Astrocyte of the cerebellum (primary cell): ENCODE data around the gene ZNF275.

Experiments used
- DNase-seq: peaks from one replicate; pipeline ENCODE4 v3.0.0-alpha.2; 2011; ENCODE audit warnings: low read depth
- H3K4me3 ChIP-seq: 2 replicates; pipeline ENCODE4 v1.5.1; 2011; ENCODE audit warnings: mild to moderate bottlenecking, low read depth, low read length, moderate library complexity
- in situ Hi-C: cut with HindIII; loops from 2 replicates; pipeline ENCODE4 v1.10.0; 2017; ENCODE audit warnings: low sequenced_read_pairs
- TF ChIP-seq, protein P1 (sequence below): IDR thresholded peaks from 2 replicates; pipeline ENCODE4 v1.5.1; 2012; ENCODE audit warnings: low read length, low read depth, moderate library complexity, mild to moderate bottlenecking; ENCODE audit errors: missing control alignments

ZNF275 gene

DNA sequence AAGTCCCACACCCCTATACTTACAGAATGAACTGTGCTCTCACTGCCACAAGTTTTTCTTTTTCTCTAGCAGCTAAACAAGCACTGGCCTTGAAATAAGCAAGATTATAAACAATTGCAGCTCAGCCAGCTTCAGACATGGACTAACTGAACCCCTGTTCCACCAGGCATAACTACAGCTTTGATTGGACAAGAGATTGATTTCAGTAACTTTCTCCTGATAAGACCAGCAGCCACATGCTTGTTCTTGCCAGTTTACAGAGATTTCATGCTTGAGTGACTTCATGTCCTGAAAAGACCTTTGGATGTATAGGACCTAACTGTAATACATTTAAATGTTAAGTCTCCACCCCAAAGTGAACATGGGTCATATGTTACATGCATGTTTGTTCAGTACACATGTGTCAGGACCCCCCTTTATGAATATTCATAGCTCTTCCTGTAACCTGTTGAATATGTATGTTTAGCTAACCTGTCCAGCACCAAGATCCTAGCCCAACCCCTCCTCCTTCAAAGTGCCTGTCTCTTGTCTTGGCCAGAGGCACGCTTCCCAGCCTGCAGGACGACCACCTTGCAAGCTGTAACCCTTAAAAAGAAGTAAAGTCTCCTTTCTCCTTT is 27.9 kb downstream of the ZNF275 start:
- TF ChIP-seq, protein P1, sequence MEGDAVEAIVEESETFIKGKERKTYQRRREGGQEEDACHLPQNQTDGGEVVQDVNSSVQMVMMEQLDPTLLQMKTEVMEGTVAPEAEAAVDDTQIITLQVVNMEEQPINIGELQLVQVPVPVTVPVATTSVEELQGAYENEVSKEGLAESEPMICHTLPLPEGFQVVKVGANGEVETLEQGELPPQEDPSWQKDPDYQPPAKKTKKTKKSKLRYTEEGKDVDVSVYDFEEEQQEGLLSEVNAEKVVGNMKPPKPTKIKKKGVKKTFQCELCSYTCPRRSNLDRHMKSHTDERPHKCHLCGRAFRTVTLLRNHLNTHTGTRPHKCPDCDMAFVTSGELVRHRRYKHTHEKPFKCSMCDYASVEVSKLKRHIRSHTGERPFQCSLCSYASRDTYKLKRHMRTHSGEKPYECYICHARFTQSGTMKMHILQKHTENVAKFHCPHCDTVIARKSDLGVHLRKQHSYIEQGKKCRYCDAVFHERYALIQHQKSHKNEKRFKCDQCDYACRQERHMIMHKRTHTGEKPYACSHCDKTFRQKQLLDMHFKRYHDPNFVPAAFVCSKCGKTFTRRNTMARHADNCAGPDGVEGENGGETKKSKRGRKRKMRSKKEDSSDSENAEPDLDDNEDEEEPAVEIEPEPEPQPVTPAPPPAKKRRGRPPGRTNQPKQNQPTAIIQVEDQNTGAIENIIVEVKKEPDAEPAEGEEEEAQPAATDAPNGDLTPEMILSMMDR, result no peak
- no peak overlapping the region for H3K4me3 ChIP-seq
- in situ Hi-C loops, result no loop called here
- DNase-seq, result no peak

DNA sequence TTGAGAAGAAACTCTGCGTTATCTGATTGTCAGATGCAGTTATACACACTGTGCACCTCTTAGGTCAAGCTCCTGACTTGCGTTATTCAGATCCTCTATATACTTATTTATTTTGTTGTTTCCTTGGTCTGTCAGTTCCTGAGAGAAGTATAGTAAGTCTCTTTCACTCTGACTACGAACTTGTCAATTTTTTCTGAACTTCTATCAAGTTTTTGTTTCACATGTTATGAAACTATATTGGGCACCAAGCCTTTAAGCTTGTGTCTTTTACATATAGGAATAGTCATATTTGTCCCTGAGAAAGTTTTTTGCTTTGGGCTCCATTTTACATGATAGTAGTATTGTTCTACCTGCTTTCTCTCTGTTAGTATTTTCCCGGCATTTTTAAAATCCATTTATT is 31.7 kb downstream of the ZNF275 start:
- H3K4me3 ChIP-seq, result no peak overlapping the region
- in situ Hi-C loops, result no loop called here
- no peak for DNase-seq
- TF ChIP-seq, protein P1, result no peak

DNA sequence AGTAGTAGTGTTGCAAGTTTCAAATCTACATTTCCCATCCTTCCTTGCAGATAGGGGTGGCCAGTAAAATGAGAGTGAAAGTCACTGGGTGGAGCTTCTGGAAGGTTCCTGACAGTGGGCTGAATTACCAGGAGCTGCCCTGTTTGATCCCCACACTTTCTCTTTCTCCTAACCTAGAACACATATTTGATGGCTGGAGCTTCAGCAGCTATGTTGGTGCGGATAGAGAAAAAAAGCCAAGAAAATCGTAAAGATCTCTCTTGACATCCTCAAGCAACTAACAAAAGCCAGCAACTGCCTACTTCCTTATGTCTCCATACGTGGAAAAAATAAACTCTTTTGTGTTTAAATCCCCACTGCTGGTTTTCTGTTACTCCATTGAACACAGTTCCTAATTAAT is 32.2 kb downstream of the ZNF275 start:
- in situ Hi-C loops, result no loop called here
- DNase-seq, result no peak
- no peak overlapping the region for H3K4me3 ChIP-seq
- TF ChIP-seq, protein P1, result no peak

DNA sequence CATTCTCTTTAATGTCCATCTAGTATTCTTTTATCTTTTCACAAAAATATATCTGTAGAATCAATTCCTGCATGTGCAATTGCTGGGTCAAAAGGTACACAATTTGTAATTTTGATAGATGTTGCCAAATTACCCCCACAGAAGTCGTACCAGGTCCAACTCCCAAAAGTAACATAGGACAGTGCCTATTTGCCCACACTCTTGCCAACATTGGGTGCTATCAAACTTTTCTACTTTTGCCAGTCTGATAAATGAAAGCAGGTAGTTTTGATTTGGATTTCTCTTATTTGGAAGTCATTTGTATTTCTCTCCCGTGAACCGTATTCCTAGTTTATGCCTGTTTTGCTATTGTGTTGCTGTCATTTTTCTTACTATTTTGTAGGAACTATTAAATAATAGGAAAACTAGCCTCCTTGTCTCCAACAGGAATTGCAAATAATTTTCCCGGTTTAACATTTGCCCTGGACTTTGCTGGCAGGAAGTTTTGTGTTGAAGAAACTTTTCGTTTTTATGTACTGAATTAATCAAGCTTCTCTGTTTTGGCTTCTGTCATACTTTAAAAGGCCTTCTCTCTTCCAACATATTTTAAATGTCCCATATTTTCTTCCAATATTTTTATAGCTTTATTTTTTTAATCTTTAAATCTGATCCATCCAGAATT is 33.1 kb downstream of the ZNF275 start:
- H3K4me3 ChIP-seq, result no peak overlapping the region
- in situ Hi-C loops, result no loop called here
- TF ChIP-seq, protein P1, result no peak
- DNase-seq, result no peak

DNA sequence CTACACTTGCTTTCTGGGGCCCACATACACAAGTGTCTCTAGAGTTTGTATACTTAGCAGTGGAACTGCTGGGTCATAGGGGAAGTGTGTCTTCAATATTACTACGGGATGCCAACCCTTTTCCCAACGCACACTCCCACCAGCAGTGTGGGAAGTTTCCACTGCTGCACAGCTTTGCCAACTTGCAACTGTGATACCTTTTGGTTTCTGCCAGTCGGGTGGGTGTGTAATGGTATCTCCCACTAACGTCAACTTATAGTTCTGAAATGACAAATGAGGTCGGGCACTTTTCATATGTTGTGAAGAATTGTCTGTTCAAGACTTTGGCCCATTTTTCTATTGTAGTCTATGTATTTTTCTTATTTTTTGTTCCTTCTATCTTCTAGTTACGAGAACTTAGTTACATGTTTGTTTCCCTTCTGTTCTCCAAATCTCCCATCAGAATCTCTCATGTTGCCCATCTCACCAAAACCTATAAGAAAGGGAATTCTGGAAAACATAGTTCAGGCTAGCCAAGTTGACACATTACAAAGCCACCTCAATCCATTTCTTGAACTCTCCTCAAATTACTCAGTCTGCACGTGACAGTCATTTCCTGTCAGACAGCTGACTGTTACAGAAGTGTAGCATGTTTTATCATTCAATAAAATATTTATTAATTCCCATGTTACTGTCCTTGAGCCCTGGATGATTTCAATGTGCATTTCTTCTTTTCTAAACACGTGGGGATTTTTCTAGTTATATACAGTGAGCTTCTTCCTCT is 36.5 kb downstream of the ZNF275 start:
- in situ Hi-C loops, result no loop called here
- DNase-seq, result no peak
- H3K4me3 ChIP-seq, result no peak overlapping the region
- TF ChIP-seq, protein P1, result no peak

DNA sequence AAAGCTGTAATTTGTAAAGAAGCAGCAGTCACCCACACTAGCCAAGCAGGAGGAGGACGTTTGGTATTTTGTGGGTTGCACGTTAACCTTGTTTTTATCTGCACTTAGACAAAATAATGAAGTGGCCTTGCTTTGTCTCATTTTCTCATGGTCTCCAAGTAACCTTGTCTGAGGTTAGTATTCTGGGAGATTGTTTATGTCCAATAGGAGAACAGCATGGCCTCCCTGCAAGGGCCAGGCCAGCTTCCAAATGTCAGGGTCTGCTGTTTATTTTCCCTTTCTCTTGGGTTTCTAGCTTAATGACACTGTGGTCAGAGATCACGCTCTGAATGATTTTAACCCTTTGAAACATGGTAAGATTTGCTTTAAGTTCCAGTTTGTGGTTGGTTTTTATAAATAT is 37.3 kb downstream of the ZNF275 start:
- in situ Hi-C loops, result no loop called here
- peak; percentile 20 for DNase-seq
- no peak overlapping the region for H3K4me3 ChIP-seq
- TF ChIP-seq, protein P1, result no peak
